Measurements from ENCODE around the gene GPR17.

DNA sequence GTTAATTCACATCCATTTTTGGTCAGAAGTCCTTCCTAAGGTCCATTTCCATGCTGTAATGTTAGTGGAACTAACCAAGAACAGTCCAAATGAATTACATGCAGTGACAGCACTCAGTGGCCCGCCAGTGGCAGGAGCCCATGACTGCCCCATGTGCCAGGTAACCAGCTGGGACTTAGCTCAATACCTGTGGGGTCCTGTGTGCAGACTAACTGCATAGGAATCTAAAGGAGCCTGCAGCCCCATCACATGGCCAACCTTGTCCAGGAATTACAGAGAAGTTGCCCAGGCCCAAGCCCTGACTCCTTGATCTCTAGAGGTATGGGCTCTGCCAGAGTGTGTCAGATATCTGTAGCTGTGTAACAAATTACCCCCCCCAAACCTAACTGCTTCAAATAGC, 35.4 kb upstream of the GPR17 start:
- no peak for TF ChIP-seq CTCF (optimal IDR thresholded peaks at IDR 0.05 in 1 of 3, IDR thresholded peaks at IDR 0.05 in 1 of 3, conservative IDR thresholded peaks at IDR 0.05 in 1 of 3; ENCODE audit: extremely low read depth in 1 of 3, insufficient read depth in 2 of 3, low read length in 3 of 3)
- TF ChIP-seq EZH2 (IDR thresholded peaks at IDR 0.05; ENCODE audit: low read length): no peak

All from keratinocyte (primary cell).